ENCODE measurements around the gene PRXL2A. TPM values are rescaled to one million over a fixed set of nuclear protein-coding genes. Genes with fewer than 3 reads are reported as not detected.
A peak's percentile ranks its signal among the peaks of the same experiment; 100 is the strongest.

PRXL2A gene
- total and polyA plus RNA-seq, 2 experiments from 2014 or later: 166 to 222 TPM

- peak overlapping the region; percentile 79 for H3K27ac ChIP-seq
- H3K79me2 ChIP-seq: peaks cover 91% of the 10 kb centered on the region
- no peaks in the 10 kb centered on the region for H3K36me3 ChIP-seq (replicated peaks; ENCODE audit: insufficient read depth, low read depth)
- WGBS (ENCODE audit: low lambda C conversion rate, missing lambda C conversion rate): 73% methylated on average over 6 of the region's 6 CpGs
- H3K4me1 ChIP-seq (ENCODE audit: insufficient read depth): peaks cover 72% of the 10 kb centered on the region
- H3K9me3 ChIP-seq (ENCODE audit: low read depth): no peaks in the 10 kb centered on the region
- H3K27me3 ChIP-seq: no peaks in the 10 kb centered on the region
- peak overlapping the region; percentile 65 for H3K4me2 ChIP-seq
- DNase-seq (ENCODE audit: low spot score): no peak
- no peak for TF ChIP-seq EZH2phosphoT487 (IDR thresholded peaks at IDR 0.05; ENCODE audit: low read depth, severe bottlenecking, unreplicated experiment)
- TF ChIP-seq EZH2 (IDR thresholded peaks at IDR 0.05; ENCODE audit: borderline replicate concordance): no peak
- no peak for TF ChIP-seq CTCF (IDR thresholded peaks at IDR 0.05; ENCODE audit: poor library complexity)
- H3K9me2 ChIP-seq (replicated peaks; ENCODE audit: insufficient read depth): no peaks in the 10 kb centered on the region
- H2AFZ ChIP-seq: no peak overlapping the region
- peaks cover 81% of the 10 kb centered on the region for H4K20me1 ChIP-seq (ENCODE audit: insufficient read depth, poor library complexity, severe bottlenecking)
- no peak overlapping the region for H3K4me3 ChIP-seq
Measured at GRCh38 chr10:80458638-80459037, 50.3 kb downstream of the PRXL2A start.

- WGBS (ENCODE audit: low lambda C conversion rate, missing lambda C conversion rate): 54% methylated on average over 9 of the region's 9 CpGs
- H4K20me1 ChIP-seq (ENCODE audit: insufficient read depth, poor library complexity, severe bottlenecking): peaks cover 87% of the 10 kb centered on the region
- H3K9me3 ChIP-seq (ENCODE audit: low read depth): no peaks in the 10 kb centered on the region
- peaks cover 98% of the 10 kb centered on the region for H3K79me2 ChIP-seq
- DNase-seq (ENCODE audit: low spot score): no peak
- no peak overlapping the region for H3K4me3 ChIP-seq
- H3K27ac ChIP-seq: peak overlapping the region; percentile 79
- peaks cover 78% of the 10 kb centered on the region for H3K4me1 ChIP-seq (ENCODE audit: insufficient read depth)
- H3K27me3 ChIP-seq: no peaks in the 10 kb centered on the region
- H3K36me3 ChIP-seq (replicated peaks; ENCODE audit: insufficient read depth, low read depth): no peaks in the 10 kb centered on the region
- peak overlapping the region; percentile 65 for H3K4me2 ChIP-seq
- H2AFZ ChIP-seq: no peak overlapping the region
- no peaks in the 10 kb centered on the region for H3K9me2 ChIP-seq (replicated peaks; ENCODE audit: insufficient read depth)
- TF ChIP-seq CTCF (IDR thresholded peaks at IDR 0.05; ENCODE audit: poor library complexity) (peak; percentile 8), EZH2 (IDR thresholded peaks at IDR 0.05; ENCODE audit: borderline replicate concordance) (no peak)
Measured at GRCh38 chr10:80459047-80459865, 50.9 kb downstream of the PRXL2A start.

GRCh38 chr10:80460399-80461207 lies 52.3 kb downstream of the PRXL2A start:
- no peaks in the 10 kb centered on the region for H3K27me3 ChIP-seq

More at GRCh38 chr10:80460399-80461207, 52.3 kb downstream of the PRXL2A start:
- Histone ChIP-seq H3K79me2 (peaks cover 98% of the 10 kb centered on the region), H3K36me3 (replicated peaks; ENCODE audit: insufficient read depth, low read depth) (no peaks in the 10 kb centered on the region), H3K27ac (peak overlapping the region; percentile 79), H3K9me2 (replicated peaks; ENCODE audit: insufficient read depth) (no peaks in the 10 kb centered on the region), H4K20me1 (ENCODE audit: insufficient read depth, poor library complexity, severe bottlenecking) (peaks cover 92% of the 10 kb centered on the region), H2AFZ (no peak overlapping the region), H3K4me1 (ENCODE audit: insufficient read depth) (peaks cover 89% of the 10 kb centered on the region), H3K4me3 (no peak overlapping the region), H3K9me3 (ENCODE audit: low read depth) (no peaks in the 10 kb centered on the region), H3K4me2 (peak overlapping the region; percentile 65)
- DNase-seq (ENCODE audit: low spot score): peak; percentile 83
- TF ChIP-seq CTCF (IDR thresholded peaks at IDR 0.05; ENCODE audit: poor library complexity): no peak
- no peak for TF ChIP-seq EZH2phosphoT487 (IDR thresholded peaks at IDR 0.05; ENCODE audit: low read depth, severe bottlenecking, unreplicated experiment)
- TF ChIP-seq EZH2 (IDR thresholded peaks at IDR 0.05; ENCODE audit: borderline replicate concordance): no peak
- 42% methylated on average over 6 of the region's 6 CpGs for whole genome bisulfite sequencing (ENCODE audit: low lambda C conversion rate, missing lambda C conversion rate)

Measured in hepatocyte (in vitro differentiated cells).